Gastroesophageal sphincter (tissue), 3 donors: ENCODE data around the gene ATP6V1C2.

ENCODE experiments used
- CTCF ChIP-seq, 4 experiments: fragments of 200-600 bp in 2 of 4; fragments of 450-650 bp in 2 of 4; sonication (generic) in 1 of 4; IDR thresholded peaks; one replicate each; pipeline ENCODE4 v1.5.1; 2017 to 2019; ENCODE audit warnings: antibody characterized with exemption in 4 of 4, mild to moderate bottlenecking in 2 of 4, moderate library complexity in 2 of 4
- EP300 ChIP-seq: sonication (generic); formaldehyde crosslinking; IDR thresholded peaks from one replicate; pipeline ENCODE4 v1.6.1; 2017; ENCODE audit warnings: antibody characterized with exemption, mild to moderate bottlenecking
- POLR2A ChIP-seq, 2 donors: fragments of 450-650 bp; IDR thresholded peaks; one replicate each; pipeline ENCODE4 v1.6.1; 2017; ENCODE audit warnings: antibody characterized with exemption in 2 of 2, mild to moderate bottlenecking in 2 of 2, moderate library complexity in 1 of 2
- POLR2AphosphoS5 ChIP-seq: sonication (generic); formaldehyde crosslinking; IDR thresholded peaks from one replicate; pipeline ENCODE4 v1.6.1; 2017; ENCODE audit warnings: antibody characterized with exemption

GRCh38 chr2:10830203-10830602 lies 108.8 kb downstream of the ATP6V1C2 start:
- TF ChIP-seq CTCF (IDR thresholded peaks at IDR 0.05) (no peak), EP300 (no peak), POLR2A (IDR thresholded peaks at IDR 0.05) (no peak), POLR2AphosphoS5 (no peak)
